ENCODE results near the gene HDGF.

Gene HDGF

DNA sequence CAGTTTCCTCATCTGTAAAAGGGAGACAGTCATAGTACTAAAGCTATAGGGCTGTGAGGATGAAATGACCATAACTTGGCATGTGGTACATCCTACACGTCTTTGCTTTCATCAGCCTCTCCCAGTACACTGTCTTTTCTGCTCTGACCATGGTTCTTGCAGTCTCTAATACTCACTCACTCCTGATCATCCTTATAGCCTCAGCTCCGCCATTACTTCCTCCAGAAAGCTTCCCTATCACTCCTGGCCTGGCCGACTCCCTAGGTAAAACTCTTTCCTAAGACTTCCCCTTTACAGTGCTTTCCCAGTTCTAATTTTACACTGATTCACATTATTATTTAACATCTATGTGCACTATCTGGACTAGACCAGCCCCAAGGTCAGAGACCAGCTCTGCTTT is 5.6 kb downstream of the HDGF start:
- TF ChIP-seq, protein P1, sequence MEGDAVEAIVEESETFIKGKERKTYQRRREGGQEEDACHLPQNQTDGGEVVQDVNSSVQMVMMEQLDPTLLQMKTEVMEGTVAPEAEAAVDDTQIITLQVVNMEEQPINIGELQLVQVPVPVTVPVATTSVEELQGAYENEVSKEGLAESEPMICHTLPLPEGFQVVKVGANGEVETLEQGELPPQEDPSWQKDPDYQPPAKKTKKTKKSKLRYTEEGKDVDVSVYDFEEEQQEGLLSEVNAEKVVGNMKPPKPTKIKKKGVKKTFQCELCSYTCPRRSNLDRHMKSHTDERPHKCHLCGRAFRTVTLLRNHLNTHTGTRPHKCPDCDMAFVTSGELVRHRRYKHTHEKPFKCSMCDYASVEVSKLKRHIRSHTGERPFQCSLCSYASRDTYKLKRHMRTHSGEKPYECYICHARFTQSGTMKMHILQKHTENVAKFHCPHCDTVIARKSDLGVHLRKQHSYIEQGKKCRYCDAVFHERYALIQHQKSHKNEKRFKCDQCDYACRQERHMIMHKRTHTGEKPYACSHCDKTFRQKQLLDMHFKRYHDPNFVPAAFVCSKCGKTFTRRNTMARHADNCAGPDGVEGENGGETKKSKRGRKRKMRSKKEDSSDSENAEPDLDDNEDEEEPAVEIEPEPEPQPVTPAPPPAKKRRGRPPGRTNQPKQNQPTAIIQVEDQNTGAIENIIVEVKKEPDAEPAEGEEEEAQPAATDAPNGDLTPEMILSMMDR (IDR thresholded peaks at IDR 0.05; ENCODE audit: insufficient read depth, low read length, missing control alignments), result no peak
- CTCF ChIA-PET, result interaction anchor here (1.2 to 2.2 kb wide), 3 partner anchors 19 to 56 kb away, joined by 3 to 11 read pairs (median 8); partner anchors contain the start of gene PRCC
- DNase-seq (ENCODE audit: low read depth, low spot score), result no peak
- POLR2A ChIA-PET, result no interaction called here
- no peak overlapping the region; the same call in 1 of the 2 replicates for H3K4me3 ChIP-seq (ENCODE audit: low read depth, low read length)

DNA sequence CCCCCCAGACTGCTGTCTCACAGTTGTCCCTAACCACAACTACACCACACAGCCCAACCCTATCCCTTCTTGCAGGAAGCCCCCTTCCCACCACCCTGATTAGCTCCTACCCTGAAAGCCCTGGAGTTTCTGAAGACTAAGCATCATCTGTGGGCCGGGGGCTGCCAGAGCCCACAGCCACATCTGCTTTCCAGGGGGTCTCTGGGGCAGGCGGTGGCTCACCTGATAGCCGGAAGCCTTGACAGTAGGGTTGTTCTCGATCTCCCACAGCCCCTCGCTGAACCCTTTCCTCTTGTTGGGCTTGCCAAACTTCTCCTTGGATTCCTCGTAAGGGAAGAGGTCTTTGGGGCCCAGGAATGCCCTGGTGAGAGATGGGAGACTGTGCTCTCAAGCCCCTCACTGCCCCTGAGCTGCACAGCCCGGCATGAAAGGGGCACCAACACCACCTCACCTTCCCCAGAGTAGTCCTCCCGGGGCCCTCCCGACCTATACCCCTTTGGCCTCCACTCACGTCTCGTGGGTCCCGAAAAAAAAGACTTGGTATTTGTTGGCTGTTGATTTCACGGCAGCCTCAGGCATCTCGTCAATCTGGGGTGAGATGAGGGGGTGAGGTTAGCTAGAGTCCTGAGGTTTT is 6.6 kb downstream of the HDGF start:
- TF ChIP-seq, protein P1 (IDR thresholded peaks at IDR 0.05; ENCODE audit: insufficient read depth, low read length, missing control alignments), result no peak
- no peak overlapping the region for H3K4me3 ChIP-seq (ENCODE audit: low read depth, low read length)
- no peak for DNase-seq (ENCODE audit: low read depth, low spot score)
- CTCF ChIA-PET, result interaction anchor here (0.7 to 2.2 kb wide), 2 partner anchors 18 to 115 kb away, joined by 3 to 11 read pairs; partner anchors contain the start of gene NTRK1
- POLR2A ChIA-PET, result no interaction called here

DNA sequence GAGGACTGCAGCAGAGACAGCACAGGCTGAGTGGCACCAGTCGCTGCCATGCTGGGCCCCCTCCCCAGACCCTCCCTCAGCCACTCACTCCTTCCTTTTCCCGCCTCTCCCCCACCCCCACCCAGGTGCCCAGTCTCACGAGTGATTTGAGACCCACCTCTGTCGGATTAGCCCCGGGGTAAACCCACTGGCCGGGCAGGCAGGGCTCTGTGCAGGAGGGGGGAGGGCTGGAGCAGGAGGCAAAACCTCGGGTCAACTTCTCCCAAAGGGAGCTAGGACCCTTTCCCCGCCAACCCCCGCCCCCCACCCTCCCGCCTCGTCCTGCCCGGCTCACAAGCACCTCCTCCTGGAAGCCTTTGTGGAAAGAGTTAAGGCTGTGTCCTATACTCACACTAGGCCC is 7.1 kb downstream of the HDGF start:
- no peak for DNase-seq (ENCODE audit: low read depth, low spot score)
- H3K4me3 ChIP-seq (ENCODE audit: low read depth, low read length), result no peak overlapping the region
- CTCF ChIA-PET, result interaction anchor here (0.7 to 4.4 kb wide), 4 partner anchors 18 to 116 kb away, joined by 3 to 36 read pairs (median 7); partner anchors contain the start of genes ISG20L2, METTL25B, NTRK1 and PRCC
- POLR2A ChIA-PET, result no interaction called here
- TF ChIP-seq, protein P1 (IDR thresholded peaks at IDR 0.05; ENCODE audit: insufficient read depth, low read length, missing control alignments), result no peak

DNA sequence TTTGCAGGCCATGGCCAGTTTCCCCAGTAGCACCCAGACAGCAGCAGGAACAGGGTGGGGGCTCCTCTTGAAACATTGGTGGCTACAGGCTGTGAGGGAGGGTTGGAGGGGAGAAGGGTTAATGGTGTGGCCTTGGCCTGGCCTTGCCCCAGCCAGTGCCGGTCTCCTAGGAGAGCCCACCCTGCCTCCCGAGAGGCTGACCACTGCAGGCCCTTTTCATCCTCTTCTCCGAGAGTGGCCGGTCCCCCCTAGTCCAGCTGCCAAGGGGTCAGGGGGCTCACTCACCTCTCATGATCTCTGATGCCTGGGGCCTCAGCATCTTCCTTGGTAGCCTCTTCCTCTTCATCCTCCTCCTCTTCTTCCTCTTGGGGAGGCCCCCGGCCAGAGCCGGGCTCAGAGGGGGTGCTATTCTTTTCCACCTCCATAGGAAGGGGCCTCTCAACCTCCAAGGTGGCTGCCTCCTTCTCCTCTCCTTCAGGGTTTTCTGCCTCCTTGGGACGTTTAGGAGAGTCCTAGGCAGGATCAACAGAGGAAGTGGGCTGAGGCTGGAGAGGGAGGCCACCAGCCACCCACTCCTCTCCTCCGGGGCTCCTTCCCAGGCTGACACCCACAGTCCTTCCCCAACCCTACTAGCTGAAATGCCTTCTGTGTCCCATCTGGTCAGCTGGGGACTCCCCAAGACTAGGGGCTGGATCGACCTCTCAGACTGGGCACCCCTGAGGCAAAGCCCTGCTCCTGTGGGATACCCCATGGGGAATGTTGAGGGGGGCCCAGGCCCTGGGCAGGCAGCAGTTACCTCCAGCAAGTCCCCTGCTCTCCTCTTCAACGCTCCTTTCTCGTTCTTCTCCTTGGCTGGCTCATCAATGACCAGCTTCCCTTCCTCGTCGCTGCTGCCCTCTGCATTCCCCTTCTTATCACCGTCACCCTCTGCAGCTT is 7.8 kb downstream of the HDGF start:
- CTCF ChIA-PET, result interaction anchor here (0.7 to 4.4 kb wide), 2 partner anchors 17 to 23 kb away, joined by 3 to 36 read pairs; partner anchors contain the start of genes ISG20L2, METTL25B and PRCC
- POLR2A ChIA-PET, result no interaction called here
- TF ChIP-seq, protein P1 (IDR thresholded peaks at IDR 0.05; ENCODE audit: insufficient read depth, low read length, missing control alignments), result no peak
- no peak overlapping the region for H3K4me3 ChIP-seq (ENCODE audit: low read depth, low read length)
- DNase-seq (ENCODE audit: low read depth, low spot score), result no peak

DNA sequence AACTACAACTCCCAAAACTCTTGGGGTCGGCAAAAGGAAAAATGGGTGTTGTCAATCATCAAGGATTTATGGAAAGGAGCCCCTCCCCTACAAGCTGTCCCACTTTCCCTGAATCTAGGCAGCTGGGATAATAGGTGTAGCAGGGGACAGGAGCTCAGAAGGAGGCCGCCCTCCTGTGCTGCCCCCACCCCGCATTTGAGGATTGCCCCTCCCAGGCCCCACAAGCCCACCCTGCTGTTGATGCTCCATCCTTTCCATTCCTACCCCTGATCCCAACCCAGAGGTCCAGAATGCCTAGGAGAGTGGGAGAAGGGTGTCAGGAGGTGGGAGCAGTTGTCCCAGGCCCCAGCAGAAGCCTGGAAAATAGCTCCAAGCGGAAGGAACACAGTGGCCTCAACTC is 8.7 kb downstream of the HDGF start:
- no peak for DNase-seq (ENCODE audit: low read depth, low spot score)
- no peak overlapping the region for H3K4me3 ChIP-seq (ENCODE audit: low read depth, low read length)
- ChIA-PET POLR2A (no interaction called here), CTCF (interaction anchor here (4.4 kb wide), 1 partner anchor 16 kb away, joined by 36 read pairs; the partner anchor contains the start of genes ISG20L2 and METTL25B)
- TF ChIP-seq, protein P1 (IDR thresholded peaks at IDR 0.05; ENCODE audit: insufficient read depth, low read length, missing control alignments), result no peak

Measured in AG04449 (cell line).